Tibial nerve (tissue), 4 donors: Measurements from ENCODE around the gene GSPT2. TPM values are rescaled to one million over a fixed set of nuclear protein-coding genes. Genes with fewer than 3 reads are reported as not detected.

Experiments
- DNase-seq, 2 donors: peaks; one replicate each; pipeline ENCODE4 v3.0.0-alpha.2; 2019; ENCODE audit warnings: low spot score in 2 of 2
- H3K27ac ChIP-seq, 4 donors: fragments of 200-600 bp; sonication (generic) in 3 of 4; one replicate each; pipeline ENCODE4 v1.5.1; 2017 to 2019; ENCODE audit warnings: mild to moderate bottlenecking in 1 of 4
- H3K27me3 ChIP-seq, 2 donors: fragments of 200-600 bp; sonication (generic) in 1 of 2; one replicate each; pipeline versions ENCODE4 v1.5.1 to v1.6.0; 2017 to 2019
- H3K36me3 ChIP-seq, 3 donors: fragments of 200-600 bp; sonication (generic); one replicate each; pipeline ENCODE4 v1.5.1; 2018 to 2019
- H3K4me1 ChIP-seq, 4 donors: fragments of 200-600 bp; sonication (generic) in 3 of 4; one replicate each; pipeline ENCODE4 v1.5.1; 2017 to 2019
- H3K4me3 ChIP-seq, 4 donors: fragments of 200-600 bp; sonication (generic) in 3 of 4; one replicate each; pipeline ENCODE4 v1.5.1; 2017 to 2019; ENCODE audit warnings: mild to moderate bottlenecking in 1 of 4, moderate library complexity in 1 of 4
- H3K9me3 ChIP-seq, 4 donors: fragments of 200-600 bp; sonication (generic) in 3 of 4; one replicate each; pipeline ENCODE4 v1.5.1; 2017 to 2019
- CTCF ChIP-seq, 5 experiments: fragments of 200-600 bp in 3 of 5; fragments of 450-650 bp in 2 of 5; sonication (generic) in 3 of 5; IDR thresholded peaks; one replicate each; pipeline ENCODE4 v1.5.1; 2016 to 2019; ENCODE audit warnings: antibody characterized with exemption in 5 of 5, mild to moderate bottlenecking in 3 of 5, moderate library complexity in 2 of 5
- EP300 ChIP-seq, 2 donors: sonication (generic); formaldehyde crosslinking; IDR thresholded peaks; one replicate each; pipeline ENCODE4 v1.6.1; 2017; ENCODE audit warnings: antibody characterized with exemption in 2 of 2, mild to moderate bottlenecking in 1 of 2
- POLR2A ChIP-seq, 2 donors: fragments of 450-650 bp; IDR thresholded peaks; one replicate each; pipeline ENCODE4 v1.6.1; 2017; ENCODE audit warnings: antibody characterized with exemption in 2 of 2, mild to moderate bottlenecking in 2 of 2, moderate library complexity in 2 of 2
- WGBS, 2 donors: methylation state at CpG; one replicate each; pipeline ENCODE4 v1.1.5; 2018; 5-methylcytosine and 5-hydroxymethylcytosine counted together
- total RNA-seq, 4 donors: library from RNA; depleted of rRNA; stranded (reverse); fragments of >200 nt; gene quantifications; one replicate each; pipeline ENCODE4 v1.1.0, GENCODE V29; 2016

Gene GSPT2
- total RNA-seq, 4 donors from 2014 or later: 3.0 to 8.6 (median 6.1) TPM

- 78 to 80% methylated on average over 4 of the region's 4 CpGs for WGBS, 2 donors
- TF ChIP-seq POLR2A (IDR thresholded peaks at IDR 0.05): no peak
- TF ChIP-seq CTCF (IDR thresholded peaks at IDR 0.05): no peak
- TF ChIP-seq EP300 (IDR thresholded peaks at IDR 0.05): no peak
- H3K4me1 ChIP-seq: no peaks in the 10 kb centered on the region
- no peak overlapping the region for H3K27ac ChIP-seq
- H3K27me3 ChIP-seq: peaks cover 0 to 15% of the 10 kb centered on the region in 2 donors
- H3K4me3 ChIP-seq: no peak overlapping the region
- no peaks in the 10 kb centered on the region for H3K36me3 ChIP-seq
- no peak for DNase-seq
- peaks cover 0 to under 1% (median 0%) of the 10 kb centered on the region in 4 donors for H3K9me3 ChIP-seq
These were observed 17.4 kb downstream of the GSPT2 start for GRCh38 chrX:51760657-51761056.

GRCh38 chrX:51766546-51766945, 23.3 kb downstream of the GSPT2 start:
- H3K4me3 ChIP-seq: no peak overlapping the region
- no peak overlapping the region for H3K27ac ChIP-seq
- peaks cover 0 to 3% (median 0%) of the 10 kb centered on the region in 4 donors for H3K9me3 ChIP-seq
- DNase-seq: no peak
- H3K27me3 ChIP-seq: peaks cover 0 to 7% of the 10 kb centered on the region in 2 donors
- H3K4me1 ChIP-seq: no peaks in the 10 kb centered on the region
- WGBS, 2 donors: 66 to 71% methylated on average over 5 of the region's 5 CpGs
- TF ChIP-seq EP300 (IDR thresholded peaks at IDR 0.05): no peak
- no peak for TF ChIP-seq POLR2A (IDR thresholded peaks at IDR 0.05)
- TF ChIP-seq CTCF (IDR thresholded peaks at IDR 0.05): no peak
- H3K36me3 ChIP-seq: no peaks in the 10 kb centered on the region

GRCh38 chrX:51776851-51777250, 33.6 kb downstream of the GSPT2 start:
- H3K27me3 ChIP-seq: peaks cover 0 to 19% of the 10 kb centered on the region in 2 donors
- no peak for DNase-seq
- no peaks in the 10 kb centered on the region for H3K9me3 ChIP-seq
- no peak overlapping the region for H3K27ac ChIP-seq
- TF ChIP-seq CTCF (IDR thresholded peaks at IDR 0.05): no peak
- TF ChIP-seq EP300 (IDR thresholded peaks at IDR 0.05): no peak
- no peak for TF ChIP-seq POLR2A (IDR thresholded peaks at IDR 0.05)
- 8 to 11% methylated on average over 3 of the region's 3 CpGs for WGBS, 2 donors
- H3K4me3 ChIP-seq: no peak overlapping the region
- H3K36me3 ChIP-seq: no peaks in the 10 kb centered on the region
- no peaks in the 10 kb centered on the region for H3K4me1 ChIP-seq

- DNase-seq: no peak
- no peak overlapping the region for H3K4me3 ChIP-seq
- H3K27ac ChIP-seq: no peak overlapping the region
- TF ChIP-seq EP300 (IDR thresholded peaks at IDR 0.05) (no peak), POLR2A (IDR thresholded peaks at IDR 0.05) (no peak), CTCF (IDR thresholded peaks at IDR 0.05) (no peak)
- H3K36me3 ChIP-seq: no peaks in the 10 kb centered on the region
- H3K9me3 ChIP-seq: no peaks in the 10 kb centered on the region
- H3K4me1 ChIP-seq: no peaks in the 10 kb centered on the region
- peaks cover 0 to 13% of the 10 kb centered on the region in 2 donors for H3K27me3 ChIP-seq
- WGBS, 2 donors: 71 to 89% methylated on average over 1 to 3 of the region's 3 CpGs
These were observed 36.1 kb downstream of the GSPT2 start for GRCh38 chrX:51779306-51779705.

GRCh38 chrX:51795136-51795535, 51.9 kb downstream of the GSPT2 start:
- Histone ChIP-seq H3K36me3 (no peaks in the 10 kb centered on the region), H3K4me1 (no peaks in the 10 kb centered on the region), H3K4me3 (no peak overlapping the region), H3K27ac (no peak overlapping the region), H3K9me3 (no peaks in the 10 kb centered on the region), H3K27me3 (peaks cover 0 to 6% of the 10 kb centered on the region in 2 donors)
- TF ChIP-seq EP300 (IDR thresholded peaks at IDR 0.05) (no peak), CTCF (IDR thresholded peaks at IDR 0.05) (no peak), POLR2A (IDR thresholded peaks at IDR 0.05) (no peak)
- WGBS, 2 donors: 75 to 94% methylated on average over 2 of the region's 2 CpGs
- no peak for DNase-seq

Other genes with a start within 250 kb of the GSPT2 start
- 1 to 10 TPM in 3 of 4 donors, under 1 TPM in 1; 0.39 to 2.6 (median 1.8) TPM for gene NUDT11, start 246.8 kb upstream of the GSPT2 start, total RNA-seq
- gene CENPVL3, start 124.5 kb upstream of the GSPT2 start, total RNA-seq: not detected
- not detected for gene CENPVL2, start 60.6 kb upstream of the GSPT2 start, total RNA-seq
- gene CENPVL1, start 32.9 kb upstream of the GSPT2 start, total RNA-seq: not detected
- 10 to 100 TPM; 34.1 to 51.1 (median 46.7) TPM for gene MAGED1, start 150.2 kb downstream of the GSPT2 start, total RNA-seq